GM19043 (cell line): ENCODE results near the gene EPS15.
"Not testable (repeated sequence)": the region's sequence is repeated elsewhere in the genome, so short reads cannot be mapped to it uniquely, and the experiment has no call there.

Experiments used
- ATAC-seq: cut with Tn5 transposase; IDR thresholded peaks from one replicate; pipeline ENCODE4 v1.9.1; 2021; ENCODE audit warnings: low read depth; ENCODE audit not compliant: unreplicated experiment

Gene EPS15

GRCh38 chr1:51392241-51392640 lies 126.8 kb downstream of the EPS15 start:
- no peak for ATAC-seq

GRCh38 chr1:51390641-51391040 lies 128.4 kb downstream of the EPS15 start:
- ATAC-seq, result not testable (repeated sequence)

GRCh38 chr1:51387288-51387687 lies 131.8 kb downstream of the EPS15 start:
- not testable (repeated sequence) for ATAC-seq

- ATAC-seq, result not testable (repeated sequence)
Measured at GRCh38 chr1:51386259-51386658, 132.8 kb downstream of the EPS15 start.

GRCh38 chr1:51385776-51386175 lies 133.3 kb downstream of the EPS15 start:
- no peak for ATAC-seq

GRCh38 chr1:51381964-51382363 lies 137.1 kb downstream of the EPS15 start:
- ATAC-seq, result no peak

- ATAC-seq, result no peak
Measured at GRCh38 chr1:51380936-51381335, 138.1 kb downstream of the EPS15 start.

- no peak for ATAC-seq
Measured at GRCh38 chr1:51378871-51379270, 140.2 kb downstream of the EPS15 start.

GRCh38 chr1:51373898-51374297 lies 145.2 kb downstream of the EPS15 start:
- no peak for ATAC-seq

- no peak for ATAC-seq
Measured at GRCh38 chr1:51372561-51372960, 146.5 kb downstream of the EPS15 start.

- ATAC-seq, result no peak
Measured at GRCh38 chr1:51369171-51369570, 149.9 kb downstream of the EPS15 start.

GRCh38 chr1:51365774-51366173 lies 153.3 kb downstream of the EPS15 start:
- no peak for ATAC-seq

GRCh38 chr1:51359879-51360278 lies 159.2 kb downstream of the EPS15 start:
- ATAC-seq, result no peak

GRCh38 chr1:51355382-51355781 lies 163.7 kb downstream of the EPS15 start:
- no peak for ATAC-seq

- ATAC-seq, result no peak
Measured at GRCh38 chr1:51354416-51354815, 164.7 kb downstream of the EPS15 start.

GRCh38 chr1:51351907-51352306 lies 167.2 kb downstream of the EPS15 start:
- ATAC-seq, result no peak

- no peak for ATAC-seq
Measured at GRCh38 chr1:51349862-51350261, 169.2 kb downstream of the EPS15 start.

GRCh38 chr1:51348147-51348527 lies 170.9 kb downstream of the EPS15 start:
- no peak for ATAC-seq

- ATAC-seq, result no peak
Measured at GRCh38 chr1:51347398-51348146, 171.5 kb downstream of the EPS15 start.

- no peak for ATAC-seq
Measured at GRCh38 chr1:51346086-51346942, 172.8 kb downstream of the EPS15 start.

GRCh38 chr1:51345300-51345687 lies 173.8 kb downstream of the EPS15 start:
- ATAC-seq, result no peak
